Astrocyte (in vitro differentiated cells and primary cell): ENCODE data around the gene GGT1.

Source experiments
- EZH2 ChIP-seq: IDR thresholded peaks from 2 replicates; pipeline ENCODE4 v1.6.1; 2012; ENCODE audit warnings: mild to moderate bottlenecking, low read length, inconsistent platforms; ENCODE audit not compliant: insufficient read depth
- TF ChIP-seq, protein P1 (sequence below): IDR thresholded peaks from 2 replicates; pipeline ENCODE4 v1.5.1; 2011; ENCODE audit warnings: low read depth, mild to moderate bottlenecking, inconsistent platforms, low read length, moderate library complexity; ENCODE audit not compliant: insufficient read depth

DNA sequence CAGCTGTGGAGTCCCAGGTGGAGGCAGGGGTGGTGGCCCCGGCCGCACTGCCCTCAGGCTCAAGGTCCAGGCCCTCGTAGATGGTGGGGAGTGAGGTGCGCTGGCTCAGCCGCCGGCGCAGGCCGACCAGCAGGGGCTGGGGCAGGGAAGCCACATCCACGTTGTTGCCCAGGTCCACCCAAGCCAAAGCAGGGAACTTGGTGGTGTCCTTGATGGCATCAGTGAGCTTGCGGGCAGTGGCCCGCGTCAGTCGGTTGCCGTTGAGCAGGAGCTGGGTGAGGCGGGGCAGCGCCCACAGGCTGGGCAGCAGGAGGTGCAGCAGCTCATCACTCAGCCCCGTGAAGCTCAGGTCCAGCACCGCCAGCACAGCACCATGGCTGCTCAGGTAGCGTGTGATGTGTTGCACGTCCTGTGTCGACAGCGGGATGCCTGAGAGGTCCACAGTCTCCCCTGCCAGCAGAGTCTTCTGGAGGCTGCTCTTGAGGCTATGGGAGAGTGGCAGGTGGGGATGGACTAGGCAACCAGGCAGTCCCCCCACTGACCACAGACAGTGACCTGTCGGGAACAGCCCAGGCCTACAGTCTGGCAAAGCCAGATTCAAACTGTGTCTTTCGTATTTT lies 17.0 kb upstream of the GGT1 start:
- TF ChIP-seq, protein P1, sequence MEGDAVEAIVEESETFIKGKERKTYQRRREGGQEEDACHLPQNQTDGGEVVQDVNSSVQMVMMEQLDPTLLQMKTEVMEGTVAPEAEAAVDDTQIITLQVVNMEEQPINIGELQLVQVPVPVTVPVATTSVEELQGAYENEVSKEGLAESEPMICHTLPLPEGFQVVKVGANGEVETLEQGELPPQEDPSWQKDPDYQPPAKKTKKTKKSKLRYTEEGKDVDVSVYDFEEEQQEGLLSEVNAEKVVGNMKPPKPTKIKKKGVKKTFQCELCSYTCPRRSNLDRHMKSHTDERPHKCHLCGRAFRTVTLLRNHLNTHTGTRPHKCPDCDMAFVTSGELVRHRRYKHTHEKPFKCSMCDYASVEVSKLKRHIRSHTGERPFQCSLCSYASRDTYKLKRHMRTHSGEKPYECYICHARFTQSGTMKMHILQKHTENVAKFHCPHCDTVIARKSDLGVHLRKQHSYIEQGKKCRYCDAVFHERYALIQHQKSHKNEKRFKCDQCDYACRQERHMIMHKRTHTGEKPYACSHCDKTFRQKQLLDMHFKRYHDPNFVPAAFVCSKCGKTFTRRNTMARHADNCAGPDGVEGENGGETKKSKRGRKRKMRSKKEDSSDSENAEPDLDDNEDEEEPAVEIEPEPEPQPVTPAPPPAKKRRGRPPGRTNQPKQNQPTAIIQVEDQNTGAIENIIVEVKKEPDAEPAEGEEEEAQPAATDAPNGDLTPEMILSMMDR = no peak
- no peak for TF ChIP-seq EZH2
